K562 (cell line): ENCODE data around the gene OR10A3. TPM values are rescaled to one million over a fixed set of nuclear protein-coding genes. Genes with fewer than 3 reads are reported as not detected.

Source experiments
- ATF2 ChIP-seq: sonication (generic); formaldehyde crosslinking; IDR thresholded peaks from 2 replicates; pipeline ENCODE4 v1.8.1; 2022; ENCODE audit warnings: missing genetic modification reagents
- CREB1 ChIP-seq, 2 experiments: sonication (generic) in 1 of 2; formaldehyde crosslinking in 1 of 2; IDR thresholded peaks; 2 replicates each; pipeline versions ENCODE4 v1.6.1 to v1.8.0; 2012 to 2022; ENCODE audit warnings: inconsistent platforms in 1 of 2, mild to moderate bottlenecking in 1 of 2, missing genetic modification reagents in 1 of 2, moderate library complexity in 1 of 2
- ELF1 ChIP-seq: fragments of 200-800 bp; sonication (Bioruptor generic); IDR thresholded peaks from 2 replicates; pipeline ENCODE4 v1.6.1; 2016; ENCODE audit warnings: missing genetic modification characterization, missing compliant biosample characterization
- HCFC1 ChIP-seq: IDR thresholded peaks from 2 replicates; pipeline ENCODE4 v1.6.1; 2012; ENCODE audit warnings: low read depth, low read length, improper control_type of control experiment
- MAZ ChIP-seq, 2 experiments: fragments of 450-650 bp in 1 of 2; sonication (generic) in 1 of 2; formaldehyde crosslinking; IDR thresholded peaks in 1 of 2; conservative IDR thresholded peaks in 1 of 2; 2 replicates each; pipeline versions ENCODE4 v1.4.0 to v1.5.0; 2020; ENCODE audit warnings: mild to moderate bottlenecking in 1 of 2, missing genetic modification reagents in 1 of 2
- MEIS2 ChIP-seq: fragments of 450-650 bp; IDR thresholded peaks from 2 replicates; pipeline ENCODE4 v1.6.1; 2014; ENCODE audit warnings: mild to moderate bottlenecking; ENCODE audit not compliant: partially characterized antibody
- MTA3 ChIP-seq: fragments of 450-650 bp; formaldehyde crosslinking; IDR thresholded peaks from 2 replicates; pipeline ENCODE4 v1.6.1; 2017; ENCODE audit warnings: mild to moderate bottlenecking, borderline replicate concordance
- PCBP2 ChIP-seq: fragments of 200-400 bp; formaldehyde crosslinking; IDR thresholded peaks from 2 replicates; pipeline ENCODE4 v1.6.1; 2018; ENCODE audit warnings: low read length, low read depth, mild to moderate bottlenecking, moderate library complexity; ENCODE audit not compliant: poor library complexity, severe bottlenecking
- POLR2AphosphoS5 ChIP-seq: IDR thresholded peaks from 2 replicates; pipeline ENCODE4 v1.6.1; 2011; ENCODE audit warnings: mild to moderate bottlenecking, low read depth, low read length, moderate library complexity; ENCODE audit not compliant: control insufficient read depth, insufficient read depth
- PRDM10 ChIP-seq: fragments of 450-650 bp; IDR thresholded peaks from 2 replicates; pipeline ENCODE4 v1.6.1; 2018; ENCODE audit not compliant: partially characterized antibody
- RBM15 ChIP-seq: fragments of 200-400 bp; formaldehyde crosslinking; IDR thresholded peaks from 2 replicates; pipeline ENCODE4 v1.6.1; 2018; ENCODE audit warnings: mild to moderate bottlenecking, low read length, moderate library complexity; ENCODE audit not compliant: insufficient read depth
- SRSF3 ChIP-seq: fragments of 200-400 bp; formaldehyde crosslinking; IDR thresholded peaks from 2 replicates; pipeline ENCODE4 v1.6.1; 2016; ENCODE audit warnings: mild to moderate bottlenecking, low read length, moderate library complexity; ENCODE audit not compliant: insufficient read depth
- SRSF9 ChIP-seq: fragments of 200-400 bp; formaldehyde crosslinking; IDR thresholded peaks from 2 replicates; pipeline ENCODE4 v1.6.1; 2017; ENCODE audit warnings: low read depth, low read length, borderline replicate concordance
- SUPT5H ChIP-seq: fragments of 450-650 bp; IDR thresholded peaks from 2 replicates; pipeline ENCODE4 v1.6.1; 2016
- TFAM ChIP-seq: fragments of 250-450 bp; sonication (Bioruptor Pico); conservative IDR thresholded peaks from 2 replicates; pipeline ENCODE4 v1.5.0; 2021; ENCODE audit warnings: mild to moderate bottlenecking, moderate library complexity
- ZBTB11 ChIP-seq, 3 experiments: fragments of 200-800 bp in 1 of 3; fragments of 250-450 bp in 1 of 3; fragments of 450-650 bp in 1 of 3; sonication (Bioruptor Pico) in 1 of 3; sonication (Bioruptor generic) in 1 of 3; formaldehyde crosslinking in 1 of 3; IDR thresholded peaks; 2 replicates each; pipeline versions ENCODE4 v1.6.1 to v1.8.0; 2016 to 2022; ENCODE audit warnings: mild to moderate bottlenecking in 2 of 3, missing genetic modification characterization in 2 of 3, missing compliant biosample characterization in 1 of 3, moderate library complexity in 1 of 3
- ZNF507 ChIP-seq: conservative IDR thresholded peaks from 2 replicates; pipeline ENCODE4 v1.6.1; 2017; ENCODE audit warnings: missing genetic modification characterization, missing compliant biosample characterization
- polyA plus RNA-seq, 8 experiments: library from polyadenylated mRNA; depleted of rRNA in 4 of 8; stranded (reverse) in 5 of 8; unstranded in 3 of 8; fragments of >200 nt; fragmentation: Nextera tagmentation in 2 of 8; fragmentation: Illumina TruSeq in 1 of 8; extraction: Ambion mirVana in 2 of 8; extraction: Trizol in 1 of 8; gene quantifications; 2 replicates each; pipeline versions ENCODE4 v1.2.1 to v1.2.3, GENCODE V29; 2011 to 2014; ENCODE audit warnings: inconsistent platforms in 1 of 8, missing spikeins in 1 of 8
- total RNA-seq, 7 experiments: library from RNA; depleted of rRNA in 6 of 7; stranded (reverse); fragments of >200 nt in 6 of 7; fragmentation: Illumina TruSeq in 2 of 7; extraction: Trizol in 2 of 7; gene quantifications; 2 replicates each; pipeline versions ENCODE4 v1.2.1 to v1.2.3, GENCODE V29; 2011 to 2021; ENCODE audit warnings: low replicate concordance in 1 of 7

The OR10A3 gene
- total and polyA plus RNA-seq, 9 of the 15 experiments (the other 6 are each of a cell fraction or from before 2014, with no cell fraction given) = not detected

- TF ChIP-seq PRDM10 (peak; percentile 26), ATF2 (CRISPR knock-in tag) (0 out of 2 replicates have a peak, but pooled peaks have one; percentile 39), TFAM (CRISPR knock-in tag) (no peak), ELF1 (tag) (peak; percentile 86), ZNF507 (tag) (no peak), MTA3 (peak; percentile 73; the same call in 1 of the 2 replicates), CREB1 (IDR thresholded peaks at IDR 0.05) (peak; percentile 56; the same call in 1 of the 2 replicates), CREB1 (CRISPR knock-in tag; IDR thresholded peaks at IDR 0.05) (peak; percentile 65; the same call in 1 of the 2 replicates), MEIS2 (no peak), MAZ (CRISPR knock-in tag; conservative IDR thresholded peaks at IDR 0.05 in 1 of 2, IDR thresholded peaks at IDR 0.05 in 1 of 2) (peak; percentile 30 to 81; a peak in 2 of 4 replicates), SRSF3 (no peak), HCFC1 (peak; percentile 85), POLR2AphosphoS5 (peak; percentile 55; the same call in 1 of the 2 replicates), SRSF9 (no peak), ZBTB11 (CRISPR knock-in tag; IDR thresholded peaks at IDR 0.05) (peak; percentile 96 to 99 (median 98)), SUPT5H (peak; percentile 76), PCBP2 (no peak), RBM15 (no peak)
Observed at GRCh38 chr11:7986768-7987559, 45.5 kb upstream of the OR10A3 start, which contains the start of gene EIF3F (continued).
